GM23338 (cell line): ENCODE results near the gene CYBC1. TPM values are rescaled to one million over a fixed set of nuclear protein-coding genes. Genes with fewer than 3 reads are reported as not detected.

Source experiments
- ATAC-seq: fragments of 200-7000 bp; cut with Tn5 transposase; 3 replicates; pipeline ENCODE4 v1.9.1; 2020
- DNase-seq: peaks from one replicate; pipeline ENCODE4 v3.0.0-alpha.2; 2015; ENCODE audit warnings: low spot score
- H2AFZ ChIP-seq: fragments of 200-600 bp; sonication (generic); 2 replicates; pipeline ENCODE4 v1.8.0; 2016; ENCODE audit warnings: antibody characterized with exemption, mild to moderate bottlenecking, moderate library complexity
- H3F3A ChIP-seq: fragments of 200-600 bp; sonication (generic); replicated peaks from 2 replicates; pipeline ENCODE4 v1.8.0; 2017; ENCODE audit warnings: antibody characterized with exemption, mixed run types, low read depth
- H3K27ac ChIP-seq: fragments of 200-600 bp; sonication (generic); 2 replicates; pipeline ENCODE4 v1.6.1; 2016; ENCODE audit warnings: low read depth
- H3K27me3 ChIP-seq: fragments of 200-600 bp; sonication (generic); 2 replicates; pipeline ENCODE4 v1.8.0; 2016; ENCODE audit warnings: mild to moderate bottlenecking, mixed run types, moderate library complexity; ENCODE audit not compliant: insufficient read depth
- H3K36me3 ChIP-seq: fragments of 200-600 bp; sonication (generic); 2 replicates; pipeline ENCODE4 v1.8.0; 2016; ENCODE audit warnings: mild to moderate bottlenecking; ENCODE audit not compliant: insufficient read depth
- H3K4me1 ChIP-seq: fragments of 200-600 bp; sonication (generic); 2 replicates; pipeline ENCODE4 v1.8.0; 2016; ENCODE audit warnings: mild to moderate bottlenecking, moderate library complexity; ENCODE audit not compliant: insufficient read depth
- H3K4me2 ChIP-seq: fragments of 200-600 bp; sonication (generic); 2 replicates; pipeline ENCODE4 v1.7.1; 2017; ENCODE audit warnings: mixed run types
- H3K4me3 ChIP-seq: fragments of 200-600 bp; sonication (generic); 2 replicates; pipeline ENCODE4 v1.6.1; 2016; ENCODE audit warnings: mixed run types
- H3K79me2 ChIP-seq: fragments of 200-600 bp; sonication (generic); replicated peaks from 2 replicates; pipeline ENCODE4 v1.8.0; 2017; ENCODE audit warnings: mild to moderate bottlenecking; ENCODE audit not compliant: insufficient read depth
- H3K9me2 ChIP-seq: fragments of 200-600 bp; sonication (generic); 2 replicates; pipeline ENCODE4 v1.8.0; 2017; ENCODE audit not compliant: insufficient read depth
- H4K20me1 ChIP-seq: fragments of 200-600 bp; sonication (generic); replicated peaks from 2 replicates; pipeline ENCODE4 v1.8.0; 2017; ENCODE audit warnings: mild to moderate bottlenecking; ENCODE audit not compliant: insufficient read depth
- H3K27ac Mint-ChIP-seq: 2 replicates; pipeline ENCODE4 v1.8.0; 2020; ENCODE audit warnings: inconsistent platforms, mild to moderate bottlenecking, moderate library complexity, mixed read lengths
- H3K27me3 Mint-ChIP-seq: 3 replicates; pipeline ENCODE4 v1.8.0; 2022; ENCODE audit warnings: low read depth, mild to moderate bottlenecking, moderate library complexity, mixed read lengths, inconsistent platforms; ENCODE audit not compliant: insufficient read depth, poor library complexity
- H3K36me3 Mint-ChIP-seq: 3 replicates; pipeline ENCODE4 v1.8.0; 2021; ENCODE audit warnings: low read depth, mild to moderate bottlenecking, inconsistent platforms, moderate library complexity, mixed read lengths
- H3K4me1 Mint-ChIP-seq: 3 replicates; pipeline ENCODE4 v1.8.0; 2020; ENCODE audit warnings: mild to moderate bottlenecking, inconsistent platforms, mixed read lengths
- H3K4me3 Mint-ChIP-seq: 3 replicates; pipeline ENCODE4 v1.8.0; 2021; ENCODE audit warnings: moderate library complexity, mild to moderate bottlenecking, inconsistent platforms, mixed read lengths
- H3K9me3 Mint-ChIP-seq: 3 replicates; pipeline ENCODE4 v1.8.0; 2020; ENCODE audit warnings: moderate library complexity, mild to moderate bottlenecking, inconsistent platforms, mixed read lengths
- CREB1 ChIP-seq: fragments of 250-450 bp; sonication (Bioruptor Pico); IDR thresholded peaks from 2 replicates; pipeline ENCODE4 v1.5.0; 2020; ENCODE audit warnings: low read depth, mild to moderate bottlenecking, moderate library complexity
- EZH2 ChIP-seq: fragments of 200-600 bp; sonication (generic); IDR thresholded peaks from one replicate; pipeline ENCODE4 v1.8.0; 2017; ENCODE audit warnings: antibody characterized with exemption, mild to moderate bottlenecking, low read depth; ENCODE audit not compliant: unreplicated experiment
- EZH2phosphoT487 ChIP-seq: fragments of 200-600 bp; sonication (generic); IDR thresholded peaks from one replicate; pipeline ENCODE4 v1.8.1; 2018; ENCODE audit warnings: antibody characterized with exemption; ENCODE audit not compliant: unreplicated experiment
- JUNB ChIP-seq: IDR thresholded peaks from one replicate; pipeline ENCODE4 v1.6.1; 2016; ENCODE audit warnings: antibody characterized with exemption; ENCODE audit not compliant: unreplicated experiment
- NANOG ChIP-seq: IDR thresholded peaks from 2 replicates; pipeline ENCODE4 v1.6.1; 2016; ENCODE audit warnings: antibody characterized with exemption, borderline replicate concordance
- POLR2AphosphoS5 ChIP-seq: IDR thresholded peaks from 2 replicates; pipeline ENCODE4 v1.6.1; 2016; ENCODE audit warnings: antibody characterized with exemption, low read depth
- STAT1 ChIP-seq: IDR thresholded peaks from one replicate; pipeline ENCODE4 v1.6.1; 2016; ENCODE audit warnings: antibody characterized with exemption; ENCODE audit not compliant: unreplicated experiment
- ZNF114 ChIP-seq: fragments of 250-450 bp; sonication (Bioruptor Pico); IDR thresholded peaks from 2 replicates; pipeline ENCODE4 v1.5.0; 2020; ENCODE audit warnings: mild to moderate bottlenecking, moderate library complexity
- ZNF331 ChIP-seq: fragments of 250-450 bp; sonication (Bioruptor Pico); IDR thresholded peaks from 2 replicates; pipeline ENCODE4 v1.5.0; 2020; ENCODE audit warnings: low read depth, mild to moderate bottlenecking, moderate library complexity
- ZNF462 ChIP-seq: fragments of 250-450 bp; sonication (Bioruptor Pico); IDR thresholded peaks from 2 replicates; pipeline ENCODE4 v1.5.0; 2020; ENCODE audit warnings: mild to moderate bottlenecking, moderate library complexity
- polyA plus RNA-seq: library from polyadenylated mRNA; unstranded; fragments of >200 nt; fragmentation: Nextera tagmentation; extraction: Ambion mirVana; gene quantifications from 2 replicates; pipeline ENCODE4 v1.2.1, GENCODE V29; 2016
- total RNA-seq: library from RNA; depleted of rRNA; stranded (reverse); fragments of >200 nt; shearing (Covaris generic); gene quantifications from 2 replicates; pipeline ENCODE4 v1.2.3, GENCODE V29; 2014
- TF ChIP-seq, protein P1 (sequence below): IDR thresholded peaks from 2 replicates; pipeline ENCODE4 v1.6.1; 2016; ENCODE audit warnings: antibody characterized with exemption
- TF ChIP-seq, protein P2 (sequence below), 2 experiments: fragments of 200-600 bp in 1 of 2; sonication (generic) in 1 of 2; conservative IDR thresholded peaks; 2 replicates each; pipeline versions ENCODE4 v1.5.1 to v1.6.1; 2016 to 2017; ENCODE audit warnings: antibody characterized with exemption in 2 of 2, low read depth in 2 of 2, mild to moderate bottlenecking in 2 of 2, moderate library complexity in 1 of 2
- TF ChIP-seq, protein P3 (sequence below): IDR thresholded peaks from one replicate; pipeline ENCODE4 v1.6.1; 2018; ENCODE audit warnings: antibody characterized with exemption; ENCODE audit not compliant: unreplicated experiment

Gene CYBC1
- total and polyA plus RNA-seq, 2 experiments from 2014 or later: 24.7 to 72.4 TPM

GRCh38 chr17:82491196-82491530 lies 40.6 kb upstream of the CYBC1 start:
- H3K4me3 Mint-ChIP-seq: no peak overlapping the region
- H3K4me1 Mint-ChIP-seq: peaks cover 5% of the 10 kb centered on the region; the same call in 2 of the 3 replicates
- peaks cover 25% of the 10 kb centered on the region for H3K27me3 Mint-ChIP-seq
- H3K4me2 ChIP-seq: no peak overlapping the region
- H3F3A ChIP-seq: peaks cover 17% of the 10 kb centered on the region; the same call in 1 of the 2 replicates
- peaks cover 3% of the 10 kb centered on the region for H3K27me3 ChIP-seq
- H3K9me2 ChIP-seq: no peaks in the 10 kb centered on the region
- H3K4me3 ChIP-seq: no peak overlapping the region
- peaks cover 21% of the 10 kb centered on the region for H3K36me3 Mint-ChIP-seq
- peaks cover 17% of the 10 kb centered on the region for H3K4me1 ChIP-seq
- no peak for DNase-seq
- TF ChIP-seq STAT1: no peak
- TF ChIP-seq ZNF331 (CRISPR knock-in tag): no peak
- no peak for TF ChIP-seq ZNF462
- TF ChIP-seq JUNB: no peak
- no peak for TF ChIP-seq POLR2AphosphoS5
- TF ChIP-seq NANOG: no peak
- no peak for TF ChIP-seq EZH2
- TF ChIP-seq, protein P1, sequence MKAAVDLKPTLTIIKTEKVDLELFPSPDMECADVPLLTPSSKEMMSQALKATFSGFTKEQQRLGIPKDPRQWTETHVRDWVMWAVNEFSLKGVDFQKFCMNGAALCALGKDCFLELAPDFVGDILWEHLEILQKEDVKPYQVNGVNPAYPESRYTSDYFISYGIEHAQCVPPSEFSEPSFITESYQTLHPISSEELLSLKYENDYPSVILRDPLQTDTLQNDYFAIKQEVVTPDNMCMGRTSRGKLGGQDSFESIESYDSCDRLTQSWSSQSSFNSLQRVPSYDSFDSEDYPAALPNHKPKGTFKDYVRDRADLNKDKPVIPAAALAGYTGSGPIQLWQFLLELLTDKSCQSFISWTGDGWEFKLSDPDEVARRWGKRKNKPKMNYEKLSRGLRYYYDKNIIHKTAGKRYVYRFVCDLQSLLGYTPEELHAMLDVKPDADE: no peak
- TF ChIP-seq ZNF114 (CRISPR knock-in tag): no peak
- TF ChIP-seq, protein P2, sequence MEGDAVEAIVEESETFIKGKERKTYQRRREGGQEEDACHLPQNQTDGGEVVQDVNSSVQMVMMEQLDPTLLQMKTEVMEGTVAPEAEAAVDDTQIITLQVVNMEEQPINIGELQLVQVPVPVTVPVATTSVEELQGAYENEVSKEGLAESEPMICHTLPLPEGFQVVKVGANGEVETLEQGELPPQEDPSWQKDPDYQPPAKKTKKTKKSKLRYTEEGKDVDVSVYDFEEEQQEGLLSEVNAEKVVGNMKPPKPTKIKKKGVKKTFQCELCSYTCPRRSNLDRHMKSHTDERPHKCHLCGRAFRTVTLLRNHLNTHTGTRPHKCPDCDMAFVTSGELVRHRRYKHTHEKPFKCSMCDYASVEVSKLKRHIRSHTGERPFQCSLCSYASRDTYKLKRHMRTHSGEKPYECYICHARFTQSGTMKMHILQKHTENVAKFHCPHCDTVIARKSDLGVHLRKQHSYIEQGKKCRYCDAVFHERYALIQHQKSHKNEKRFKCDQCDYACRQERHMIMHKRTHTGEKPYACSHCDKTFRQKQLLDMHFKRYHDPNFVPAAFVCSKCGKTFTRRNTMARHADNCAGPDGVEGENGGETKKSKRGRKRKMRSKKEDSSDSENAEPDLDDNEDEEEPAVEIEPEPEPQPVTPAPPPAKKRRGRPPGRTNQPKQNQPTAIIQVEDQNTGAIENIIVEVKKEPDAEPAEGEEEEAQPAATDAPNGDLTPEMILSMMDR (conservative IDR thresholded peaks at IDR 0.05; ENCODE audit: low read depth in 2 of 2): no peak
- no peak for TF ChIP-seq EZH2phosphoT487
- no peak for TF ChIP-seq CREB1 (CRISPR knock-in tag)
- TF ChIP-seq, protein P3, sequence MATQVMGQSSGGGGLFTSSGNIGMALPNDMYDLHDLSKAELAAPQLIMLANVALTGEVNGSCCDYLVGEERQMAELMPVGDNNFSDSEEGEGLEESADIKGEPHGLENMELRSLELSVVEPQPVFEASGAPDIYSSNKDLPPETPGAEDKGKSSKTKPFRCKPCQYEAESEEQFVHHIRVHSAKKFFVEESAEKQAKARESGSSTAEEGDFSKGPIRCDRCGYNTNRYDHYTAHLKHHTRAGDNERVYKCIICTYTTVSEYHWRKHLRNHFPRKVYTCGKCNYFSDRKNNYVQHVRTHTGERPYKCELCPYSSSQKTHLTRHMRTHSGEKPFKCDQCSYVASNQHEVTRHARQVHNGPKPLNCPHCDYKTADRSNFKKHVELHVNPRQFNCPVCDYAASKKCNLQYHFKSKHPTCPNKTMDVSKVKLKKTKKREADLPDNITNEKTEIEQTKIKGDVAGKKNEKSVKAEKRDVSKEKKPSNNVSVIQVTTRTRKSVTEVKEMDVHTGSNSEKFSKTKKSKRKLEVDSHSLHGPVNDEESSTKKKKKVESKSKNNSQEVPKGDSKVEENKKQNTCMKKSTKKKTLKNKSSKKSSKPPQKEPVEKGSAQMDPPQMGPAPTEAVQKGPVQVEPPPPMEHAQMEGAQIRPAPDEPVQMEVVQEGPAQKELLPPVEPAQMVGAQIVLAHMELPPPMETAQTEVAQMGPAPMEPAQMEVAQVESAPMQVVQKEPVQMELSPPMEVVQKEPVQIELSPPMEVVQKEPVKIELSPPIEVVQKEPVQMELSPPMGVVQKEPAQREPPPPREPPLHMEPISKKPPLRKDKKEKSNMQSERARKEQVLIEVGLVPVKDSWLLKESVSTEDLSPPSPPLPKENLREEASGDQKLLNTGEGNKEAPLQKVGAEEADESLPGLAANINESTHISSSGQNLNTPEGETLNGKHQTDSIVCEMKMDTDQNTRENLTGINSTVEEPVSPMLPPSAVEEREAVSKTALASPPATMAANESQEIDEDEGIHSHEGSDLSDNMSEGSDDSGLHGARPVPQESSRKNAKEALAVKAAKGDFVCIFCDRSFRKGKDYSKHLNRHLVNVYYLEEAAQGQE: no peak
- H3K9me3 Mint-ChIP-seq: peaks cover 6% of the 10 kb centered on the region; the same call in 2 of the 3 replicates
- H3K27ac ChIP-seq: no peak overlapping the region
- H2AFZ ChIP-seq: no peak overlapping the region
- H4K20me1 ChIP-seq: no peaks in the 10 kb centered on the region
- no peak for ATAC-seq
- no peaks in the 10 kb centered on the region for H3K36me3 ChIP-seq
- no peak overlapping the region for H3K27ac Mint-ChIP-seq
- no peaks in the 10 kb centered on the region for H3K79me2 ChIP-seq
